ENCODE results near the gene PDZK1.

The PDZK1 gene

DNA sequence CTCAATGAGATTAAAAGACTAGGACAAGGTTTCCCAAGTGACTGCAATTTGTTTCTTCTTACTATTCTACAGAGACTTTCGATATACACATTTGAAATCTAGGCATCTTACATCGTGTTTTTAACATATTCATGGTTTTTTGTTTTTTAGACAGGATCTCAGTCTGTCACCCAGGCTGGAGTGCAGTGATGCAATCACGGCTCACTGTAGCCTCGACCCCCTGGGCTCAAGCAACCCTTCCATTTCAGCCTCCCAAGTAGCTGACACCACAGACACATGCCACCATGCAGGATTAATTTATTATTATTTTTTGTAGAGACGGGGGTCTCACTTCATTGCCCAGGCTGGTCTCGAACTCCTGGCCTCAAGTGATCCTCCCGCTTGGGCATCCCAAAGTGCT, 1.5 kb downstream of the PDZK1 start:
- Histone ChIP-seq H3K9me3 (ENCODE audit: control insufficient read depth, insufficient read depth, low read length) (no peaks in the 10 kb centered on the region), H3K27me3 (ENCODE audit: control insufficient read depth, insufficient read depth, low read length) (no peaks in the 10 kb centered on the region), H3K36me3 (ENCODE audit: control insufficient read depth, insufficient read depth, low read length) (no peaks in the 10 kb centered on the region), H3K9ac (ENCODE audit: low read depth, low read length) (no peak overlapping the region), H3K4me1 (ENCODE audit: control insufficient read depth, insufficient read depth, low read length) (no peaks in the 10 kb centered on the region), H3K4me3 (ENCODE audit: low read depth, low read length) (no peak overlapping the region)

DNA sequence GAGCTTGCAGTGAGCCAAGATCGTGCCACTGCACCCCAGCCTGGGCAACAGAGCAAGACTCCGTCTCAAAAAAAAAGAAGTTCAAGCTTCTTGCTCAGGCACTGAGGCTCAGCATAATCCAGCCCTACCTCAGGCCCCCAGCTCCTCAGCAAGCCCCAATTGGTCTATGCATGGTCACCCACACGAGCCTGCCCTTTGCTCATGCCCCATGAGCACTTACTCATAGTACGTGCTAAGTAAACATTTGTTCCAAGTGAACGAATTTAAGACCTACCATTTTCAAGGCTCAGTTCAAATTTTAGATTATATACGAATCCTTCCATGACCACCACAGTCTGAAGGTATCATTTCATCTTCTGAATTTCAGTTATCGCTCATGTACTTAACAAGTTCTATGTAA, 4.3 kb downstream of the PDZK1 start:
- no peaks in the 10 kb centered on the region for H3K9me3 ChIP-seq (ENCODE audit: control insufficient read depth, insufficient read depth, low read length)
- no peak overlapping the region for H3K9ac ChIP-seq (ENCODE audit: low read depth, low read length)
- no peaks in the 10 kb centered on the region for H3K36me3 ChIP-seq (ENCODE audit: control insufficient read depth, insufficient read depth, low read length)
- H3K27me3 ChIP-seq (ENCODE audit: control insufficient read depth, insufficient read depth, low read length): no peaks in the 10 kb centered on the region
- no peaks in the 10 kb centered on the region for H3K4me1 ChIP-seq (ENCODE audit: control insufficient read depth, insufficient read depth, low read length)
- no peak overlapping the region for H3K4me3 ChIP-seq (ENCODE audit: low read depth, low read length)

DNA sequence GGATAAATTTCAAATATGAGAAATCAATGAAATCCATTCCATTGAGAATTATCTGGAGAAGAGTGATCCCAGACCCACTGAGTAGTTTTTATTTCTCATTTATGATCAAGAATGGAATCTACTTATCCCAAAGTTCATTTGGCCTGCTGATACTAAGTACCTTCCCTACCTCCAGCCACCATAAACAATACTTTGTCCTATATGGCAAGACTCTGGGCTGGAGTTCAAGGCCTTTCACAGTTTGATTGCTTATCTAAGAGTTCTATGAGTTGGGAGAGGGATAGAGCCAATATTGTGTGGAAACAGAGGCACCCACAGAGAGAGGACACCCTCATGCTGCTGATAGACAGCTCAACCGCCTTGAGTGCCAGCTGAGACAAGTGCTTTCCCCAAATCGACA, 5.1 kb downstream of the PDZK1 start:
- no peaks in the 10 kb centered on the region for H3K9me3 ChIP-seq (ENCODE audit: control insufficient read depth, insufficient read depth, low read length)
- no peak overlapping the region for H3K4me3 ChIP-seq (ENCODE audit: low read depth, low read length)
- no peaks in the 10 kb centered on the region for H3K36me3 ChIP-seq (ENCODE audit: control insufficient read depth, insufficient read depth, low read length)
- no peaks in the 10 kb centered on the region for H3K27me3 ChIP-seq (ENCODE audit: control insufficient read depth, insufficient read depth, low read length)
- H3K4me1 ChIP-seq (ENCODE audit: control insufficient read depth, insufficient read depth, low read length): no peaks in the 10 kb centered on the region
- no peak overlapping the region for H3K9ac ChIP-seq (ENCODE audit: low read depth, low read length)

DNA sequence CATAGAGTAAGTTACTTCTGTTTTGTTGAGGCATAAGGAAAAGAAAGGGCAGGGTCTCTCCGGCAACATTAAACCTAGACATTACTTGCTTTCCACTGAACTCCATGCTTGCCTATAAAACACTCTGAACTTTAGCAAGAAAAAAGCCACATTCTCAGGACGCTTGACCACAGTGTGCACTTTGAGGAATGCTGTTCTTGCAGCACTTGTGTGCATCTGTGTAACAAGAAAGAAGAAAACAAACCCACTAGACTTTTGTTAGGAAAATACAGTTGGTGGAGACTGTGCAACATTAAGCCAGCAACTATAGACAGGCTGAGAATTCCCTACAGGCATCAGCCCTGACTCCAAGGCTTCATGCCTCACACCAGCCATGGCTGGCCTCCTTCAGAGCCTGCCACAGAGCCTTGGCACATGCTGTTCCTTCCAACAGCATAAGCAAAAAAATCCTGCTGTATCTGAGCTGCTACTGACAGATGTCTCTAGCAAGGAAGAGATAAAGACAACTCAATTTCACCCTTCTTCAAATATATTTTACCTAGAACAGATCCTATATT, 5.8 kb downstream of the PDZK1 start:
- H3K4me1 ChIP-seq (ENCODE audit: control insufficient read depth, insufficient read depth, low read length): no peaks in the 10 kb centered on the region

DNA sequence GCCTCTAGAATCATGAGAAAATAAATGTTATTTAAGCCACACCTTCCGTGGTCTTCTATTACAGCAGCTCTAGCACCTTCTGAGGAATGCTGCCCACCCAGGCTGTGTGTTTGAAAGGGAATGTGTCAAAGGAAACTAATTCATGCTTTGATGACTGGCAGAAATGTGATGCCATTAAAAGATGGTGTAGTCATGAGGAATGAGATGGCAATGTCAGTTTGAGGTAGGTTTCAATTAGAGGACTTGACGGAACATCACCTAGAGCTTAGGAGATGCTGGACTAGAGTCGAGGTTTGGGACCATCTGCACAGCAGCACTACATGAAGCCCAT, 10.6 kb downstream of the PDZK1 start:
- no peak overlapping the region for H3K9ac ChIP-seq (ENCODE audit: low read depth, low read length)
- H3K36me3 ChIP-seq (ENCODE audit: control insufficient read depth, insufficient read depth, low read length): no peaks in the 10 kb centered on the region
- no peak overlapping the region for H3K4me3 ChIP-seq (ENCODE audit: low read depth, low read length)
- no peaks in the 10 kb centered on the region for H3K4me1 ChIP-seq (ENCODE audit: control insufficient read depth, insufficient read depth, low read length)
- no peaks in the 10 kb centered on the region for H3K27me3 ChIP-seq (ENCODE audit: control insufficient read depth, insufficient read depth, low read length)
- no peaks in the 10 kb centered on the region for H3K9me3 ChIP-seq (ENCODE audit: control insufficient read depth, insufficient read depth, low read length)

More for the DNA sequence above, 5.8 kb downstream of the PDZK1 start:
- H3K4me3 ChIP-seq (ENCODE audit: low read depth, low read length): no peak overlapping the region
- H3K36me3 ChIP-seq (ENCODE audit: control insufficient read depth, insufficient read depth, low read length): no peaks in the 10 kb centered on the region
- no peaks in the 10 kb centered on the region for H3K27me3 ChIP-seq (ENCODE audit: control insufficient read depth, insufficient read depth, low read length)
- H3K9me3 ChIP-seq (ENCODE audit: control insufficient read depth, insufficient read depth, low read length): no peaks in the 10 kb centered on the region
- no peak overlapping the region for H3K9ac ChIP-seq (ENCODE audit: low read depth, low read length)

DNA sequence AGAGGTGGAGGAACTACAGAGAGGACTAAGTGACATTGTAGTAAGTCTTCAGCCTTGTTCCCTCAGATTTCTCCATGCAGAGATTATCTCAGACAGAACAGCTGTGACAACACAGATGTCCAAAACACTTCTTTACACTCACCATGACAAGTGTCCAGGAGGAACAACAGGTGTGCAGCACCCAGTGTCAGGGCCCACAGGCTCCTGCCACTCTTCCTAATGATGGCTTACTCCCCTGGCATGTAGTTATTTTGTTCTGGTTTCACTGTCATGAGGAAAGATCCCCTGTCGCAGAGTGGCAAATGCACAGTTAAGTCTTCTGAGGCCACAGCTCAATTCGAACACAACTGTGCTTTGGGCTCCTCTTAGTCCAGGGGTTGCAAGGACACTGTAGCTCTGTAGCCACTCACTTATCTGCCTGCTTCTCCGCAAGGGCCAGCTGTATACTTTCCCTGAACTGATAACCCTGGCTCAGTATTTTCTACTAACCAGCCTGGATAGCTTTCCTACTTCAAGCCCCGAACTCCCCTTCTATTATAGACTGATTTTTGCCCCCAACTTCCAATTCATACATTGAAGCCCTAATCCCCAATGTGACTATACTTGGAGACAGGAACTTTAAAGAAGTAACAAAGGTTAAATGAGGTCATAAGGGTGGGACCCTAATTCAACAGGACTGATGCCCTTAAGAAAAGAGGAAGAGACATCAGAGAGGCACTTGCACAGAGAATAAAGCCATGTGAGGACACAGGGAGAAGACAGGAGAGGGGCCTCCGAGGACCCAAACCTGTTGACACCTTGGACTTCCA, 11.1 kb downstream of the PDZK1 start:
- Histone ChIP-seq H3K36me3 (ENCODE audit: control insufficient read depth, insufficient read depth, low read length) (no peaks in the 10 kb centered on the region), H3K9me3 (ENCODE audit: control insufficient read depth, insufficient read depth, low read length) (no peaks in the 10 kb centered on the region), H3K27me3 (ENCODE audit: control insufficient read depth, insufficient read depth, low read length) (no peaks in the 10 kb centered on the region), H3K4me3 (ENCODE audit: low read depth, low read length) (no peak overlapping the region), H3K4me1 (ENCODE audit: control insufficient read depth, insufficient read depth, low read length) (no peaks in the 10 kb centered on the region), H3K9ac (ENCODE audit: low read depth, low read length) (no peak overlapping the region)

DNA sequence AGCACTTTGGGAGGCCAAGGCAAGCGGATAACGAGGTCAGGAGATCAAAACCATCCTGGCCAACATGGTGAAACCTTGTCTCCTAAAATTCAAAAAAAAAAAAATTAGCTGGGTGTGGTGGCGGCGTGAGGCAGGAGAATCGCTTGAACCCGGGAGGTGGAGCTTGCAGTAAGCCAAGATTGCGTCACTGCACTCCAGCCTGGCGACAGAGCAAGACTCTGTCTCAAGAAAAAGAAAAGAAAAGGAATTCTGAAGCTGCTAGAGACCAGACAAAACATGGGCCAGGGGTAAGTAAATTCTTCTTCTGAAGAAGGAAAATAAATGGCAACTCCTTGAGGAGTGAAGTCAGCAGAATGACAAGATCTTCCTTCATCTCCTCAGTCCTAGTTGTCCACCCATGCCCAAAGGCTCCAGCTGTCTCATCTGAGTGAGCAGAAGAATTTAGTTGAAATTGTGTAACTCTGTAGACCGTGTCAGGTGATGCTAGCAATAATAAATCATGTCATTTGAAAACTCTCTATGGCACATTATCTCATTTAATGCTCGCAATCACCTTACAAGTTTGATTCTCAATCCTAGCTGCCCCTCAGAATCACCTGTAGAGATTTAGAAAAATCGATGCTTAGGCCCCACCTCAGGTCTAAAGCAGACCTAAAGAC, 14.3 kb downstream of the PDZK1 start:
- H3K9me3 ChIP-seq (ENCODE audit: control insufficient read depth, insufficient read depth, low read length): no peaks in the 10 kb centered on the region
- no peak overlapping the region for H3K9ac ChIP-seq (ENCODE audit: low read depth, low read length)
- no peaks in the 10 kb centered on the region for H3K27me3 ChIP-seq (ENCODE audit: control insufficient read depth, insufficient read depth, low read length)
- H3K4me3 ChIP-seq (ENCODE audit: low read depth, low read length): no peak overlapping the region
- H3K36me3 ChIP-seq (ENCODE audit: control insufficient read depth, insufficient read depth, low read length): no peaks in the 10 kb centered on the region
- peaks cover 4% of the 10 kb centered on the region for H3K4me1 ChIP-seq (ENCODE audit: control insufficient read depth, insufficient read depth, low read length)

DNA sequence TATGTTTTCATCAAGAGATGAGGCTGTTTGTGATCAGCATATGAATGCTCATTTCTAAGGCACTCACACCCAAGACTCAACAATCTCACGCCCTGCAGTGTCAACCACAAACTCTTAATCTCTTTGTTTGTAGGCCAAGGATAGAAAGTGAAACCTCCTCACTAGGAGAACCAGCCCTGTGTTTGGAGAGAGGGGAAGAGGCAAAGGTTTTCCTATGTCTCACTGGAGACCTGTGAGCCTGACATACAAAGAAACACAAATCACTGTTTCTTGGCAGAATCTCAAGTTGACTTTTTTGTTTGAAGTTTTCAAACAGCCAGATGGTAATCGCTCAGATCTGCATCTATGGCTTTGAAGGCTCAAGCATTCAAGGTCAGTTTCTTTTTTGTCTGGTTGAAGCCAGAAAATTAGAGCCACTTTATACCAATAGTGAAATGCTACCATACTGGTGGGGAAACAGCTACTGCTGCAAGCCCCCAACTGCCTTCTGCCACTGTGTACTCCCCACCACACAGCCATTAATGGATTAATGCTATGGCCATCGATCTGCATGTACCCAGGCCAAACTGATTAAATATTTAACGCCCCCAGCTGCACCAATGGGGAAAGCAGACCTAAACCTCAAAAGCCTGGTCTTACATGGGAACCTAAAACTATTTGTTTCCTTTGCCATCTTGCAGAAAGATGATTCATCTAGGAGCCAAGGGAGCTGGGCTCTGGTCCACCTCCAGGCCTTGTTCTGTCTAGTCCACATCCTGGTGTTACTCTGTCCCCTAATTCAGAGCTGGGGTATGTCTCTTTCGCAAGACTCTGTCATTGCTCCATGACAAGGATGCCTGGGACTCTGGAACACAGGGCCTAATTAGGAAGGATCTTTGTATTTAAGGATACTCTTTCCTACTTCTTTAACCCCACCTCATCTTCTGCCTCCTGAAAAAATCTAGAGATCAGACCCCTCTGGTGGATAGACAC, 16.3 kb downstream of the PDZK1 start:
- no peak overlapping the region for H3K4me3 ChIP-seq (ENCODE audit: low read depth, low read length)
- H3K9me3 ChIP-seq (ENCODE audit: control insufficient read depth, insufficient read depth, low read length): no peaks in the 10 kb centered on the region
- no peaks in the 10 kb centered on the region for H3K36me3 ChIP-seq (ENCODE audit: control insufficient read depth, insufficient read depth, low read length)
- peaks cover 4% of the 10 kb centered on the region for H3K4me1 ChIP-seq (ENCODE audit: control insufficient read depth, insufficient read depth, low read length)
- no peak overlapping the region for H3K9ac ChIP-seq (ENCODE audit: low read depth, low read length)
- H3K27me3 ChIP-seq (ENCODE audit: control insufficient read depth, insufficient read depth, low read length): no peaks in the 10 kb centered on the region

DNA sequence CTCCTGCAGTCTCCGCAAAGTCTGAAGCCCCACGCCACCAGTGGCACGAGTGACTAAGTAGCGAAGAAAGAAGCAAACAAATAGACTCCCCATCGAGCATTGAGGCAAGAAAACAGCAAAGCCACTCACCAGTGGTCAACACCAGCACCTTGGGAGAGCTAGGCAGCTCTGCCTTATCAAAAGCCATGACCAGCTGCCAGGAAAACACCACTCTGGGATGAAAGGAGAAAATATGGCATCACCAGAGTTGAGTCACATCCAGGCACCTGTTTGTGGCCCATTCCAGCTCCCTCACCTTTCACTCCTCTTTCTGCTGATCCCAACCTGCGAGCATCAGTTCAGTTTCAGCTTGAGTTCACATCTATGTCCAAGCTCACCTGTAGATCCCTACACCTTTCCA, 17.2 kb downstream of the PDZK1 start:
- Histone ChIP-seq H3K36me3 (ENCODE audit: control insufficient read depth, insufficient read depth, low read length) (no peaks in the 10 kb centered on the region), H3K27me3 (ENCODE audit: control insufficient read depth, insufficient read depth, low read length) (no peaks in the 10 kb centered on the region), H3K4me3 (ENCODE audit: low read depth, low read length) (no peak overlapping the region), H3K9me3 (ENCODE audit: control insufficient read depth, insufficient read depth, low read length) (no peaks in the 10 kb centered on the region), H3K4me1 (ENCODE audit: control insufficient read depth, insufficient read depth, low read length) (peaks cover 4% of the 10 kb centered on the region), H3K9ac (ENCODE audit: low read depth, low read length) (no peak overlapping the region)

DNA sequence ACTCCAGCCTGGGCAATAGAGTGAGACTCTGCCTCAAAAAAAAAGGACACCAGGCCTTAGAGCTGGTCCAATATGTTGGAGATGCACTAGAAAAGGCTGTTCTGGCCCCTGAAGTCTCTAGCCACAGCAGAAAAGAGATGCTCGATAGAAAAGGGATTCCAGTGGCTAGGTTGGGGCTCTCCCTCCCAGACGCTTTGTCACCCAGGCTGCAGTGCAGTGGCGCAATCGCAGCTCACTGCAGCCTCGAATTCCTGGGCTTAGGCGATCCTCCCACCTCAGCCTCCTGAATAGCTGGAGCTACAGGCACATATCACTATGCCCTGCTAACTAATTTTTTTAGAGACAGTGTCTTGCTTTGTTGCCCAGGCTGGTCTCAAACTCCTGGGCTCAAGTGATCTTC, 18.2 kb downstream of the PDZK1 start:
- Histone ChIP-seq H3K4me3 (ENCODE audit: low read depth, low read length) (no peak overlapping the region), H3K27me3 (ENCODE audit: control insufficient read depth, insufficient read depth, low read length) (no peaks in the 10 kb centered on the region), H3K36me3 (ENCODE audit: control insufficient read depth, insufficient read depth, low read length) (no peaks in the 10 kb centered on the region), H3K9ac (ENCODE audit: low read depth, low read length) (no peak overlapping the region), H3K4me1 (ENCODE audit: control insufficient read depth, insufficient read depth, low read length) (peaks cover 4% of the 10 kb centered on the region), H3K9me3 (ENCODE audit: control insufficient read depth, insufficient read depth, low read length) (no peaks in the 10 kb centered on the region)

DNA sequence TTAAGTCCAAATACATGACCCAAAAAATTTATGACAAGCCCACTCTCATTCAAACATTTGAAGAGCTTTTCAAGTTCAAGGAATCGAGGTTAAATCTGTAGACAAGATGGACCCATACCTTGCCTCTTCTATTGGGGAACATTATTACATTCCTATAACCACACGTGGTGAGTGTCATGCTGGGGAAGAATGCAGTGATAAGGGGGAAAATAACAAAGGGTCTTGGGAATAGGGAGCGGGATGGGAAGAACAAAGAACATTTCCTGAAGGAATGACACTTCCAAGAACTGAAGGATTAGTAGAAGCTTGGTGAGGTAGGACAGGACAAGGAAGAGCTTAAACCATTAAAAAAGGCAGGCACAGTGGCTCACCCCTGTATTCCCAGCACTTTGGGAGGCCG, 18.8 kb downstream of the PDZK1 start:
- H3K9ac ChIP-seq (ENCODE audit: low read depth, low read length): no peak overlapping the region
- H3K4me3 ChIP-seq (ENCODE audit: low read depth, low read length): no peak overlapping the region
- no peaks in the 10 kb centered on the region for H3K9me3 ChIP-seq (ENCODE audit: control insufficient read depth, insufficient read depth, low read length)
- peaks cover 4% of the 10 kb centered on the region for H3K4me1 ChIP-seq (ENCODE audit: control insufficient read depth, insufficient read depth, low read length)
- no peaks in the 10 kb centered on the region for H3K36me3 ChIP-seq (ENCODE audit: control insufficient read depth, insufficient read depth, low read length)
- H3K27me3 ChIP-seq (ENCODE audit: control insufficient read depth, insufficient read depth, low read length): no peaks in the 10 kb centered on the region
